Measurements from ENCODE around the gene C19orf85.

- no peak for TF ChIP-seq CTCF (IDR thresholded peaks at IDR 0.05)
- no peak for TF ChIP-seq POLR2A (IDR thresholded peaks at IDR 0.05)
These were observed 29.2 kb upstream of the C19orf85 start for GRCh38 chr19:55493645-55494171.

All from adrenal gland (tissue), 5 donors.